Adipocyte (in vitro differentiated cells): ENCODE results near the gene MED16.
A peak's percentile ranks its signal among the peaks of the same experiment; 100 is the strongest.
"Not testable (repeated sequence)": the region's sequence is repeated elsewhere in the genome, so short reads cannot be mapped to it uniquely, and the experiment has no call there.

Source experiments
- DNase-seq: peaks from one replicate; pipeline ENCODE4 v3.0.0-alpha.2; 2015; ENCODE audit warnings: low read depth
- H3K27me3 ChIP-seq: replicated peaks from 2 replicates; pipeline ENCODE4 v1.7.0; 2013; ENCODE audit warnings: mild to moderate bottlenecking, low read length, moderate library complexity; ENCODE audit not compliant: control insufficient read depth, insufficient read depth
- H3K36me3 ChIP-seq: 2 replicates; pipeline ENCODE4 v1.7.0; 2013; ENCODE audit warnings: low read length, mild to moderate bottlenecking, moderate library complexity; ENCODE audit not compliant: control insufficient read depth, insufficient read depth, severe bottlenecking
- H3K4me1 ChIP-seq: 2 replicates; pipeline ENCODE4 v1.7.0; 2013; ENCODE audit warnings: mild to moderate bottlenecking, low read length, moderate library complexity; ENCODE audit not compliant: control insufficient read depth, insufficient read depth
- H3K4me3 ChIP-seq: 2 replicates; pipeline ENCODE4 v1.7.0; 2013; ENCODE audit warnings: mild to moderate bottlenecking, low read length, moderate library complexity
- H3K9ac ChIP-seq: 2 replicates; pipeline ENCODE4 v1.7.0; 2013; ENCODE audit warnings: mild to moderate bottlenecking, low read length, moderate library complexity
- H3K9me3 ChIP-seq: 2 replicates; pipeline ENCODE4 v1.7.0; 2013; ENCODE audit warnings: mild to moderate bottlenecking, low read length, moderate library complexity; ENCODE audit not compliant: control insufficient read depth

MED16 gene

GRCh38 chr19:882871-883497 lies 10.0 kb downstream of the MED16 start:
- DNase-seq = no peak
- Histone ChIP-seq H3K4me1 (no peaks in the 10 kb centered on the region), H3K27me3 (no peaks in the 10 kb centered on the region), H3K4me3 (no peak overlapping the region), H3K9ac (no peak overlapping the region), H3K9me3 (no peaks in the 10 kb centered on the region), H3K36me3 (peaks cover 54% of the 10 kb centered on the region)

- H3K4me1 ChIP-seq = no peaks in the 10 kb centered on the region
- H3K4me3 ChIP-seq = no peak overlapping the region
- H3K27me3 ChIP-seq = no peaks in the 10 kb centered on the region
- peaks cover 53% of the 10 kb centered on the region for H3K36me3 ChIP-seq
- H3K9ac ChIP-seq = no peak overlapping the region
- no peaks in the 10 kb centered on the region for H3K9me3 ChIP-seq
- DNase-seq = no peak
Measured at GRCh38 chr19:881385-882071, 11.5 kb downstream of the MED16 start.

GRCh38 chr19:879711-880438 lies 13.1 kb downstream of the MED16 start:
- Histone ChIP-seq H3K4me3 (no peak overlapping the region), H3K4me1 (no peaks in the 10 kb centered on the region), H3K36me3 (peaks cover 53% of the 10 kb centered on the region), H3K9me3 (no peaks in the 10 kb centered on the region), H3K9ac (no peak overlapping the region), H3K27me3 (no peaks in the 10 kb centered on the region)
- DNase-seq = no peak

- H3K9me3 ChIP-seq, H3K4me3 ChIP-seq, H3K9ac ChIP-seq, H3K27me3 ChIP-seq, DNase-seq, H3K4me1 ChIP-seq: not testable (repeated sequence)
- peaks cover 53% of the 10 kb centered on the region for H3K36me3 ChIP-seq
Measured at GRCh38 chr19:878751-879561, 14.0 kb downstream of the MED16 start.

- not testable (repeated sequence) for H3K4me3 ChIP-seq, H3K9me3 ChIP-seq, H3K4me1 ChIP-seq, H3K9ac ChIP-seq, DNase-seq, H3K27me3 ChIP-seq
- H3K36me3 ChIP-seq = peaks cover 48% of the 10 kb centered on the region
Measured at GRCh38 chr19:877992-878660, 14.9 kb downstream of the MED16 start.

- no peak for DNase-seq
- H3K9ac ChIP-seq = no peak overlapping the region
- peaks cover 35% of the 10 kb centered on the region for H3K36me3 ChIP-seq
- no peaks in the 10 kb centered on the region for H3K9me3 ChIP-seq
- H3K4me1 ChIP-seq = peaks cover 3% of the 10 kb centered on the region
- no peaks in the 10 kb centered on the region for H3K27me3 ChIP-seq
- H3K4me3 ChIP-seq = no peak overlapping the region
Measured at GRCh38 chr19:876780-877314, 16.1 kb downstream of the MED16 start.

- Histone ChIP-seq H3K9ac (no peak overlapping the region), H3K4me1 (peaks cover 3% of the 10 kb centered on the region), H3K36me3 (peaks cover 28% of the 10 kb centered on the region), H3K27me3 (no peaks in the 10 kb centered on the region), H3K4me3 (no peak overlapping the region), H3K9me3 (no peaks in the 10 kb centered on the region)
- DNase-seq = no peak
Measured at GRCh38 chr19:876089-876488, 16.9 kb downstream of the MED16 start.

- H3K4me1 ChIP-seq = peaks cover 7% of the 10 kb centered on the region
- H3K9me3 ChIP-seq = no peaks in the 10 kb centered on the region
- no peaks in the 10 kb centered on the region for H3K27me3 ChIP-seq
- H3K36me3 ChIP-seq = peaks cover 24% of the 10 kb centered on the region
- H3K4me3 ChIP-seq = no peak overlapping the region
- H3K9ac ChIP-seq = no peak overlapping the region
- no peak for DNase-seq
Measured at GRCh38 chr19:875265-875879, 17.6 kb downstream of the MED16 start.

- Histone ChIP-seq H3K36me3 (peaks cover 21% of the 10 kb centered on the region), H3K27me3 (no peaks in the 10 kb centered on the region), H3K4me1 (peaks cover 22% of the 10 kb centered on the region), H3K4me3 (no peak overlapping the region), H3K9me3 (no peaks in the 10 kb centered on the region), H3K9ac (no peak overlapping the region)
- no peak for DNase-seq
Measured at GRCh38 chr19:873561-874041, 19.4 kb downstream of the MED16 start.

GRCh38 chr19:873084-873483 lies 19.9 kb downstream of the MED16 start:
- peaks cover 21% of the 10 kb centered on the region for H3K36me3 ChIP-seq
- no peaks in the 10 kb centered on the region for H3K27me3 ChIP-seq
- no peak overlapping the region for H3K4me3 ChIP-seq
- peak; percentile 27 for DNase-seq
- no peaks in the 10 kb centered on the region for H3K9me3 ChIP-seq
- H3K4me1 ChIP-seq = peaks cover 23% of the 10 kb centered on the region
- H3K9ac ChIP-seq = no peak overlapping the region
